Measurements from ENCODE around the gene GPT2.

The GPT2 gene

GRCh38 chr16:46842192-46842895 lies 41.8 kb upstream of the GPT2 start:
- no peak overlapping the region for H4K8ac ChIP-seq (ENCODE audit: low read length)
- no peak overlapping the region for H3K18ac ChIP-seq (ENCODE audit: low read depth in 1 of 2, low read length in 2 of 2)
- H2BK120ac ChIP-seq (ENCODE audit: low read depth, low read length), result no peak overlapping the region
- WGBS, result 96% methylated on average over 16 of the region's 18 CpGs
- H3K4me1 ChIP-seq (ENCODE audit: control insufficient read depth, insufficient read depth, low read depth, low read length), result no peaks in the 10 kb centered on the region
- no peak overlapping the region for H2AK5ac ChIP-seq (ENCODE audit: low read length, severe bottlenecking)
- H3K27me3 ChIP-seq (ENCODE audit: control insufficient read depth in 1 of 2, insufficient read depth in 1 of 2, low read length in 2 of 2), result peaks cover 0 to 20% of the 10 kb centered on the region in 2 experiments
- no peak overlapping the region for H3K14ac ChIP-seq (ENCODE audit: low read length in 2 of 2)
- no peaks in the 10 kb centered on the region for H3K36me3 ChIP-seq (ENCODE audit: control insufficient read depth in 1 of 2, insufficient read depth in 2 of 2, low read depth in 1 of 2, low read length in 2 of 2)
- no peak overlapping the region for H2AFZ ChIP-seq (ENCODE audit: low read depth, low read length)
- no peak overlapping the region for H2BK15ac ChIP-seq (ENCODE audit: low read depth, poor library complexity, severe bottlenecking)
- H2BK12ac ChIP-seq (ENCODE audit: low read length in 2 of 2), result no peak overlapping the region
- H3K4ac ChIP-seq (ENCODE audit: low read depth in 1 of 2, low read length in 2 of 2), result no peak overlapping the region
- no peak overlapping the region for H3K4me3 ChIP-seq (ENCODE audit: insufficient read depth in 1 of 2, low read depth in 1 of 2, low read length in 2 of 2)
- no peak overlapping the region for H3K27ac ChIP-seq (ENCODE audit: low read length, poor library complexity, severe bottlenecking)
- no peaks in the 10 kb centered on the region for H3K79me1 ChIP-seq (replicated peaks; ENCODE audit: low read length, poor library complexity, severe bottlenecking)
- no peak overlapping the region for H2BK5ac ChIP-seq (ENCODE audit: low read depth, low read length, poor library complexity, severe bottlenecking)
- no peak overlapping the region for H3K23ac ChIP-seq (ENCODE audit: low read length in 2 of 2)
- no peaks in the 10 kb centered on the region for H3K9me3 ChIP-seq (ENCODE audit: control insufficient read depth, low read length)
- no peak for DNase-seq
- H3K9ac ChIP-seq (ENCODE audit: low read length), result no peak overlapping the region
- H3K4me2 ChIP-seq (ENCODE audit: low read length, poor library complexity, severe bottlenecking), result no peak overlapping the region
- peak overlapping the region; percentile 61 for H4K91ac ChIP-seq (ENCODE audit: low read length)

DNA sequence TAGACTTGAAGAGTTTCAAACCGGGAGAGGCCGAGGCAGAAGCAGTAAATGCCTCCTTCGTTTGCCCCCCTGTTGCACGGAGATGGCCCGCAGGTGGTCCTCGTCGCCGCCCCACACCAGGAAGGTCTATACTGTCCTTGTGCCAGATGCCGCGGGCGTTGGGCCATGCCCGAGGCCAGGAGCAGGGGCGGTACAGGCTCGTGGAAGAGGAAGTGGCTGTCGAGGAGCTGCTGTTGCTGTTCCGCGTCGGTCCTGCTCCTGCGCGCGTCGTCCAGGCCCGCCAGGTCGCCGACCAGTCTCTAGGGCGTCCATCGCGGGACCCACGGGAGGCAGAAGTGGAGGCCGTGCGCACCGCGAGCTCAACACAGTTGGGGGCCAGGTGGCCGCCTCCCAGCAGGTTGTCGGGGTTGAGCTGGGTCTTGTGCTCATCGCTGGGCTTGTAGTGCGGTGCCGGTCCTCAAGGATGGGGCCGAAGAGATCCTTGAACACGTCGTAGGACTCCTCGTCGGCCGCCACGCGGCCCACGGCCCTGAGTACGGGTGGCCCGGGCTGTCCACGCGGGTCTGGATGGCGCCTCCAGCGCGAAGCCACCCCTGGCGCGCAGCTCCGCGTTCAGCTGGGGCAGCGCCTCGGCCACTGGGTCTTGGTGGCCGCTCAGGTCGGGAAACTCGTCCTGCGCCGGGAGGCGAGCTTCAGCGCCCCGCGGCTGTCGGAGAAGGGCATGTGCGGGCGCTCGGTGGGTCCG lies 40.1 kb upstream of the GPT2 start:
- H3K23ac ChIP-seq (ENCODE audit: low read length in 2 of 2), result no peak overlapping the region
- H3K14ac ChIP-seq (ENCODE audit: low read length in 2 of 2), result no peak overlapping the region
- no peak overlapping the region for H2BK120ac ChIP-seq (ENCODE audit: low read depth, low read length)
- H2BK5ac ChIP-seq (ENCODE audit: low read depth, low read length, poor library complexity, severe bottlenecking), result no peak overlapping the region
- 95% methylated on average over 70 of the region's 74 CpGs for WGBS
- no peak overlapping the region for H3K4me2 ChIP-seq (ENCODE audit: low read length, poor library complexity, severe bottlenecking)
- no peaks in the 10 kb centered on the region for H3K9me3 ChIP-seq (ENCODE audit: control insufficient read depth, low read length)
- H2BK12ac ChIP-seq (ENCODE audit: low read length in 2 of 2), result no peak overlapping the region
- no peak overlapping the region for H4K91ac ChIP-seq (ENCODE audit: low read length)
- H2BK15ac ChIP-seq (ENCODE audit: low read depth, poor library complexity, severe bottlenecking), result no peak overlapping the region
- no peak overlapping the region for H3K9ac ChIP-seq (ENCODE audit: low read length)
- H3K18ac ChIP-seq (ENCODE audit: low read depth in 1 of 2, low read length in 2 of 2), result no peak overlapping the region
- no peak overlapping the region for H3K4ac ChIP-seq (ENCODE audit: low read depth in 1 of 2, low read length in 2 of 2)
- DNase-seq, result no peak
- peaks cover 0 to 21% of the 10 kb centered on the region in 2 experiments for H3K27me3 ChIP-seq (ENCODE audit: control insufficient read depth in 1 of 2, insufficient read depth in 1 of 2, low read length in 2 of 2)
- no peaks in the 10 kb centered on the region for H3K36me3 ChIP-seq (ENCODE audit: control insufficient read depth in 1 of 2, insufficient read depth in 2 of 2, low read depth in 1 of 2, low read length in 2 of 2)
- H3K4me3 ChIP-seq (ENCODE audit: insufficient read depth in 1 of 2, low read depth in 1 of 2, low read length in 2 of 2), result no peak overlapping the region
- no peak overlapping the region for H3K27ac ChIP-seq (ENCODE audit: low read length, poor library complexity, severe bottlenecking)
- H2AFZ ChIP-seq (ENCODE audit: low read depth, low read length), result no peak overlapping the region
- no peak overlapping the region for H4K8ac ChIP-seq (ENCODE audit: low read length)
- no peaks in the 10 kb centered on the region for H3K79me1 ChIP-seq (replicated peaks; ENCODE audit: low read length, poor library complexity, severe bottlenecking)
- H2AK5ac ChIP-seq (ENCODE audit: low read length, severe bottlenecking), result no peak overlapping the region
- H3K4me1 ChIP-seq (ENCODE audit: control insufficient read depth, insufficient read depth, low read depth, low read length), result peaks cover 2% of the 10 kb centered on the region

DNA sequence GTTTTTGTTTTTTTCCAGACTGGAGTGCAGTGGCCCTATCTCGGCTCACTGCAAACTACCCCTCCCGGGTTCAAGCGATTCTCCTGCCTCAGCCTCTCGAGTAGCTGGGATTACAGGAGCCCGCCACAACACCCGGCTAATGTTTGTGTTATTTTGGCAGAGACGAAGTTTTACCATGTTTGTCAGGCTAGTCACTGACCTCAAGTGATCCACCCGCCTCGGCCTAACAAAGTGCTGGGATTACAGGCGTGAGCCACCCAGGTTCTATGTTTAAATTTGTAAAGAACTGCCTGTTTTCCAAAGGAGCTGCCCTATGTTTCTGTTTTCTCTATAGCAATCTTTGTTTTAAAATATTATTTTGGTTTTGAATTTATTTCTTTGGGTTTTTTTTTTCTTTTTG lies 39.4 kb upstream of the GPT2 start:
- Histone ChIP-seq H2AK5ac (ENCODE audit: low read length, severe bottlenecking) (no peak overlapping the region), H2BK12ac (ENCODE audit: low read length in 2 of 2) (no peak overlapping the region), H3K27ac (ENCODE audit: low read length, poor library complexity, severe bottlenecking) (no peak overlapping the region), H3K36me3 (ENCODE audit: control insufficient read depth in 1 of 2, insufficient read depth in 2 of 2, low read depth in 1 of 2, low read length in 2 of 2) (no peaks in the 10 kb centered on the region), H3K18ac (ENCODE audit: low read depth in 1 of 2, low read length in 2 of 2) (no peak overlapping the region), H3K4me1 (ENCODE audit: control insufficient read depth, insufficient read depth, low read depth, low read length) (peaks cover 2% of the 10 kb centered on the region), H3K14ac (ENCODE audit: low read length in 2 of 2) (no peak overlapping the region), H2BK120ac (ENCODE audit: low read depth, low read length) (no peak overlapping the region), H3K79me1 (replicated peaks; ENCODE audit: low read length, poor library complexity, severe bottlenecking) (no peaks in the 10 kb centered on the region), H2AFZ (ENCODE audit: low read depth, low read length) (no peak overlapping the region), H4K91ac (ENCODE audit: low read length) (no peak overlapping the region), H3K4me2 (ENCODE audit: low read length, poor library complexity, severe bottlenecking) (no peak overlapping the region), H3K9ac (ENCODE audit: low read length) (no peak overlapping the region), H3K27me3 (ENCODE audit: control insufficient read depth in 1 of 2, insufficient read depth in 1 of 2, low read length in 2 of 2) (peaks cover 0 to 22% of the 10 kb centered on the region in 2 experiments), H3K9me3 (ENCODE audit: control insufficient read depth, low read length) (no peaks in the 10 kb centered on the region), H3K4me3 (ENCODE audit: insufficient read depth in 1 of 2, low read depth in 1 of 2, low read length in 2 of 2) (no peak overlapping the region), H2BK5ac (ENCODE audit: low read depth, low read length, poor library complexity, severe bottlenecking) (no peak overlapping the region), H3K4ac (ENCODE audit: low read depth in 1 of 2, low read length in 2 of 2) (no peak overlapping the region), H2BK15ac (ENCODE audit: low read depth, poor library complexity, severe bottlenecking) (no peak overlapping the region), H3K23ac (ENCODE audit: low read length in 2 of 2) (no peak overlapping the region), H4K8ac (ENCODE audit: low read length) (no peak overlapping the region)
- DNase-seq, result no peak
- 90% methylated on average over 10 of the region's 10 CpGs for WGBS

- no peak overlapping the region for H2BK15ac ChIP-seq (ENCODE audit: low read depth, poor library complexity, severe bottlenecking)
- no peak overlapping the region for H3K23ac ChIP-seq (ENCODE audit: low read length in 2 of 2)
- no peak overlapping the region for H3K4me3 ChIP-seq (ENCODE audit: insufficient read depth in 1 of 2, low read depth in 1 of 2, low read length in 2 of 2)
- H3K9me3 ChIP-seq (ENCODE audit: control insufficient read depth, low read length), result no peaks in the 10 kb centered on the region
- H3K4ac ChIP-seq (ENCODE audit: low read depth in 1 of 2, low read length in 2 of 2), result no peak overlapping the region
- no peak overlapping the region for H2AFZ ChIP-seq (ENCODE audit: low read depth, low read length)
- H3K18ac ChIP-seq (ENCODE audit: low read depth in 1 of 2, low read length in 2 of 2), result no peak overlapping the region
- H3K4me1 ChIP-seq (ENCODE audit: control insufficient read depth, insufficient read depth, low read depth, low read length), result peaks cover 2% of the 10 kb centered on the region
- H2BK12ac ChIP-seq (ENCODE audit: low read length in 2 of 2), result no peak overlapping the region
- H3K36me3 ChIP-seq (ENCODE audit: control insufficient read depth in 1 of 2, insufficient read depth in 2 of 2, low read depth in 1 of 2, low read length in 2 of 2), result no peaks in the 10 kb centered on the region
- no peak for DNase-seq
- H3K27me3 ChIP-seq (ENCODE audit: control insufficient read depth in 1 of 2, insufficient read depth in 1 of 2, low read length in 2 of 2), result peaks cover 0 to 18% of the 10 kb centered on the region in 2 experiments
- H3K27ac ChIP-seq (ENCODE audit: low read length, poor library complexity, severe bottlenecking), result no peak overlapping the region
- H2BK5ac ChIP-seq (ENCODE audit: low read depth, low read length, poor library complexity, severe bottlenecking), result no peak overlapping the region
- no peak overlapping the region for H4K91ac ChIP-seq (ENCODE audit: low read length)
- no peaks in the 10 kb centered on the region for H3K79me1 ChIP-seq (replicated peaks; ENCODE audit: low read length, poor library complexity, severe bottlenecking)
- no peak overlapping the region for H3K14ac ChIP-seq (ENCODE audit: low read length in 2 of 2)
- WGBS, result 95% methylated on average over 5 of the region's 5 CpGs
- no peak overlapping the region for H4K8ac ChIP-seq (ENCODE audit: low read length)
- H3K9ac ChIP-seq (ENCODE audit: low read length), result no peak overlapping the region
- no peak overlapping the region for H2AK5ac ChIP-seq (ENCODE audit: low read length, severe bottlenecking)
- no peak overlapping the region for H2BK120ac ChIP-seq (ENCODE audit: low read depth, low read length)
- no peak overlapping the region for H3K4me2 ChIP-seq (ENCODE audit: low read length, poor library complexity, severe bottlenecking)
Observed at GRCh38 chr16:46845952-46846351, 38.2 kb upstream of the GPT2 start.

Data from mesenchymal stem cell (in vitro differentiated cells and primary cell).